Measurements from ENCODE around the gene ATP13A4.

ATP13A4 gene, protein sequence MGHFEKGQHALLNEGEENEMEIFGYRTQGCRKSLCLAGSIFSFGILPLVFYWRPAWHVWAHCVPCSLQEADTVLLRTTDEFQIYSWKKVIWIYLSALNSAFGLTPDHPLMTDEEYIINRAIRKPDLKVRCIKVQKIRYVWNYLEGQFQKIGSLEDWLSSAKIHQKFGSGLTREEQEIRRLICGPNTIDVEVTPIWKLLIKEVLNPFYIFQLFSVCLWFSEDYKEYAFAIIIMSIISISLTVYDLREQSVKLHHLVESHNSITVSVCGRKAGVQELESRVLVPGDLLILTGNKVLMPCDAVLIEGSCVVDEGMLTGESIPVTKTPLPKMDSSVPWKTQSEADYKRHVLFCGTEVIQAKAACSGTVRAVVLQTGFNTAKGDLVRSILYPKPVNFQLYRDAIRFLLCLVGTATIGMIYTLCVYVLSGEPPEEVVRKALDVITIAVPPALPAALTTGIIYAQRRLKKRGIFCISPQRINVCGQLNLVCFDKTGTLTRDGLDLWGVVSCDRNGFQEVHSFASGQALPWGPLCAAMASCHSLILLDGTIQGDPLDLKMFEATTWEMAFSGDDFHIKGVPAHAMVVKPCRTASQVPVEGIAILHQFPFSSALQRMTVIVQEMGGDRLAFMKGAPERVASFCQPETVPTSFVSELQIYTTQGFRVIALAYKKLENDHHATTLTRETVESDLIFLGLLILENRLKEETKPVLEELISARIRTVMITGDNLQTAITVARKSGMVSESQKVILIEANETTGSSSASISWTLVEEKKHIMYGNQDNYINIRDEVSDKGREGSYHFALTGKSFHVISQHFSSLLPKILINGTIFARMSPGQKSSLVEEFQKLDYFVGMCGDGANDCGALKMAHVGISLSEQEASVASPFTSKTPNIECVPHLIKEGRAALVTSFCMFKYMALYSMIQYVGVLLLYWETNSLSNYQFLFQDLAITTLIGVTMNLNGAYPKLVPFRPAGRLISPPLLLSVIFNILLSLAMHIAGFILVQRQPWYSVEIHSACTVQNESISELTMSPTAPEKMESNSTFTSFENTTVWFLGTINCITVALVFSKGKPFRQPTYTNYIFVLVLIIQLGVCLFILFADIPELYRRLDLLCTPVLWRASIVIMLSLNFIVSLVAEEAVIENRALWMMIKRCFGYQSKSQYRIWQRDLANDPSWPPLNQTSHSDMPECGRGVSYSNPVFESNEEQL

DNA sequence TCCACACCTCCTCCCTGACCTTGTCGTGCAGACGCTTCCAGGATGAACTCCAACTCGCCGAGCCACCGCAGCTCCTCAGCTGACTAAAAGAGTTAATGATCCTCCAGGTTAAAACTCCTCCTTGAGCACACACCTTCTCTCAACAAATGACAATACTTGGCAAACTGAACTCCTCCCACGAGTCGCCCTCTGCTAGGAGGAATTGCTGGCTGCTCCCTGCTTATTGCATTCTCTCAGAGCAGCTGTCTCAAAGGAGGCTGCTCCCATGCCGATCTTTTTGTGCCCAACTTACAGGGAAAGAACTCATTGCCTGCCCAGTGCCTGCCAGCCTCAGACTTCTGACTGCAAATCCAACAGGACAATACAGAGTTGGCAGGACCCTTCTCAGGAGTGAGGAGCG, at the start of gene ATP13A4:
ATP13A4 (minus strand) TSS at position 85 of the 400 bp plus-strand sequence. CDS start 96 bp downstream, outside the sequence.
- DNase-seq, result peak in 31 of 42 donors; percentile 10 to 66 (median 31)
- intact Hi-C loops (cut with DNase I), result no loop called here

- intact Hi-C loops (cut with DNase I), result no loop called here
- DNase-seq, result no peak
Observed at GRCh38 chr3:193599393-193599792, 44.7 kb upstream of the ATP13A4 start.

GRCh38 chr3:193598202-193598601, 43.5 kb upstream of the ATP13A4 start:
- intact Hi-C loops (cut with DNase I), result no loop called here
- DNase-seq, result no peak

DNA sequence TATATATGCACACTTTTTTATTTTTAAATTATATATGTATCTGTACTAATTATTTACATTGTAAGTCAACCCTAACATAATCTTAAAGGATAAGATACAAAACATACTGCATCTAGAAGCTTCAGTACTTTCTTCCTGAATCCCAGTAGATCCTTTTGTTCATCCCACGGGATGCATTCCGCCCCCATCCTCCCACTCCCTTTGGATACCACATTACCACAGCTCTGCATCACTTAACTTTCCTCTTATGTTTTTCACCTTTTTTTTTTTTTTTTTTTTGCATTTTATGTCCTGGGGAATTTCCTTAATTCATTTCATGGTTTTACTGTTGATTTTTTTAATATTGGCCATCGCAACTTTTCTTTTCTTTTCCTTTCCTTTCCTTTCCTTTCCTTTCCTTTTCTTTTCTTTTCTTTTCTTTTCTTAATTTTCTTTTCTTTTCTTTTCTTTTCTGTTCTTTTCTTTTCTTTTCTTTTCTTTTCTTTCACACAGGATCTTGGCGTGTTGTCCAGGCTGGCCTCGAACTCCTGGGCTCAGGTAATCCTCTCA, 41.3 kb upstream of the ATP13A4 start:
- intact Hi-C loops (cut with DNase I), result no loop called here
- DNase-seq, result peak in 20 of 42 donors; percentile 5 to 70 (median 37)

DNA sequence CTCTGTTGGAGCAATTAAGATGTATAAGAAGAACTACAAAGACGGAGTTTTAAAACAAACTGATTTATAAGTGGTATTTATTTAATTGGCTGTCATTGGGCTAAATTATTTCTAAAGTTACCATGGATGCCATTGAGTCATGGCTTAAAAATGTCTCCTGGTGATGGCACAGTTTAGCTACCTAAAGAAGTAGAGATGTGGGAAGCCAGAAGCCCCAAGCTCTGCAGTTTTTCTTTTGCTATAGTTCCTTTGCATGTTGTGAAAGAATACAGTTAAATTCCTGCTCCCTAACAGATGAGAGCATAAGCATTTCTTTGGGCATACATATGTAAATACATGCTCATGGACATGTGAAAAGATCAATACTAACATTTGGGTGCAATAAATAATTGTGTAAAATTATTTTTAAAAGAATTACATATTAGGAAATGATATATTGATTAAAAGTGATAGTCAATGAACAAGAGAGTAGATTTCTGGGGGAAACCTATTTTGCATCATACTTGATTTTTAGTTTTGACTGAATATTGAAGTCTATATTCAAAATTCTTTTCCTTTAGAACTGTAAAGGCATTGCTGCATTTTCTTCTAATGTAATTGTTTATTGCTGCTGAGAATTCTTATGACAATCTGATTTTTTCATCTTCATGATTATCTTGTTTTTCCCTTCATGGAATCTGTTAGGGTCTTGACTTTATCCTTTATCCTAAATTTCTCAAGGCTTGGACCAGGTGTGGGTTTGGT, 40.4 kb upstream of the ATP13A4 start:
- DNase-seq, result peak in 1 of 42 donors; percentile 17
- intact Hi-C loops (cut with DNase I), result loop anchor here (5.0 kb wide), 1 partner anchor 1077 kb away; the partner anchor contains the start of gene LSG1

DNA sequence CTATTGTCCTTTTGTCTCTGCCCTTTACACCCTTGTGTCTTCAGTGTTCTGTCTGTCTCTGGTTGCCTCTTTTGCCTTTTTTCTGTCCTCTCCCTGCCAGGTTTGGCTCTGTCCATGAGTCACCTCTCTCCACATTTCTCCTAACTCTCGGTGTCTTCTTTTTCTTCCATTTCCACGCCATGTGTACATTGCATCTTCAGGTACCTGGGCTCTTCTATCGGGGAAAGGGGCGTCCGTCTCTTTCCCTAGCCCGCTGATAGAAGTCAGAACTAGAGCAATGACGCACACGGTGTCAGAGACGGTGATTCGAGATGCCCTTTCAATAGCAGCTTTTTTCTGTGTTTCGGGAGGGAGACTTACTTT, 39.0 kb upstream of the ATP13A4 start:
- intact Hi-C loops (cut with DNase I), result loop anchor here (5.0 kb wide), 1 partner anchor 1079 kb away; the partner anchor contains the start of gene LSG1
- peak in 1 of 42 donors; percentile 17 for DNase-seq

DNA sequence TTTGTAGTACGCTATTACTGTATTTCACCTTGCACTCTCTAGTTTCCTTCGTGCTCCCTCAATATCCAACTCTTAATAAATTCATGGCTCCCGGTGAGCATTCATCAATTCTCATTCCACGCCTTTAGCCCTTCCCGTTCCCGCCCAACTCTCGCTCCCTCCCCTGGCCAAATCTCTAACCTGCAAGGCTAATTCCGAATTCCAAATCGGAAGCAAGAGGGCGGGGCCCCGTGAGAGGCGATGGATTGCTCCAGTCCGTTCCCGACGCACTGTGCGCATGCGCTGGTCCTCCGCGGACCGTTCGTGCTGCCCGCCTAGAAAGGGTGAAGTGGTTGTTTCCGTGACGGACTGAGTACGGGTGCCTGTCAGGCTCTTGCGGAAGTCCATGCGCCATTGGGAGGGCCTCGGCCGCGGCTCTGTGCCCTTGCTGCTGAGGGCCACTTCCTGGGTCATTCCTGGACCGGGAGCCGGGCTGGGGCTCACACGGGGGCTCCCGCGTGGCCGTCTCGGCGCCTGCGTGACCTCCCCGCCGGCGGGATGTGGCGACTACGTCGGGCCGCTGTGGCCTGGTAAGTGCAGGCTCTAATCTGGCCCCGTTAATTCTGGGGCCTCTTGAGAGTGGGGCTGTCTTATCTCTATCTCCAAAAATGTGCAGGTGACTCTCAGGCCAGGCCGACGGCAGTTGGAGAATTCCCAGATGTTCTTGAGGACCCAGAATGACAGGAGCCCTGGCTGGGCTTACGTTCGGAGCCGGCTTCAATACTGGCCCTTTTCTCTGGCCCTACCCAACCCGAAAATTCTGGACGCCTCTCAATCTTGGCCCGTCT, 38.4 kb upstream of the ATP13A4 start, which contains the start of gene OPA1:
OPA1 (plus strand) TSS at position 368 of the 827 bp plus-strand sequence; CDS start at position 538, 170 bp downstream.
- intact Hi-C loops (cut with DNase I), result loop anchor here (5.0 kb wide), 1 partner anchor 1079 kb away; the partner anchor contains the start of gene LSG1
- DNase-seq, result peak; percentile 90 to 99 (median 96)

DNA sequence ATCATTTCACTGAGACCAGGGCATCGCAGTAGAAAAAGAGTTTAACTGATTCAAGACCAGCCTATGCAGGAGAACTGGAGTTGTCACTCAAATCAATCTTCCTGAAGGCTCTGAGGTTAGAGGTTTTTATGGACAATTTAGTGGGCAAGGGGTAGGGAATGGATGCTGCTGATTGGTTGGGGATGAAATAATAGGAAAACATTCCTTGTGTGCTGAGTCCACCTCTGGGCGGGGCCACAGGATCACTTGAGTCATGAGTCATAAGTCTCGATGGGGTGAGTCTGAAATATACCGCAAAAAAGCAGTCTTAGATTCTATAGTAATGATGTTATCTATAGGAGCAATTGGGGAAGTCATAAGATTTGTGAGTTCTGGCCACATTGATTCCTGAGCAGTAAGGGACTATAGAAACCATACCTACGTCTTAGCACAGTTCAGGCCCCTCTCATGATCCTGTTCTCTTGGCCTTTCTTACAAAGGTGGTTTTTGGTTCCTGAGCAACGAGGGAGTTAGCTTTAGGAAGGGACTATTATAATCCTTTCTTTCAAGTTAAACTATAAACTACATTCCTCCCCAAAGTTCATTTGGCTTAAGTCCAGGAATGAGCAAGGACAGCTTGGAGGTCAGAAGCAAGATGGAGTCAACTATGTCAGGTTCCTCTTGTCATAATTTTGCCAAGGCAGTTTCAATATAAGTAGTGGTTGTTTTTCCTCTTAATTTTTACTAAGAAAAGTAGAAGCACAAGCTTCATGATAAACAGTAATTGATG, 35.6 kb upstream of the ATP13A4 start:
- DNase-seq, result no peak
- intact Hi-C loops (cut with DNase I), result loop anchor here (5.0 kb wide), 1 partner anchor 1082 kb away; the partner anchor contains the start of gene LSG1

DNA sequence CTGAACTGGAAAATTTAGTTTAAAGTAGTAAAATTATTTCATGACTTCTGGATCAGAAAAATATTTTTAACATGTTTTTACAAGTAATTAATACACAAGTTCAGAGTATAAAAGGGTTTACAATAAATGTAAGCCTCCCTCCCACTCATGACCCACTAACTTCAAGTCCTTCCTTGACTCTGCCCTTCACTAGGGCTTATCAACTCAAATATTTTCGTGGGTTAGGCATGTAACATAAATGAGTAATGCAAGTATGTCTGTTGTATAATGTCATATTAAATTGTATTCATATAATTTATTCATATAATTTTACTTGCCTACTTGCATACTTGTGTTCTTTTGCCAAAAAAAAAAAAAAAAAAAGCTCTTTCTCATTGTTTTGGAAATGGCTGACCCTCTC, 34.9 kb upstream of the ATP13A4 start:
- intact Hi-C loops (cut with DNase I), result loop anchor here (5.0 kb wide), 1 partner anchor 1083 kb away; the partner anchor contains the start of gene LSG1
- DNase-seq, result no peak

- DNase-seq, result no peak
- intact Hi-C loops (cut with DNase I), result no loop called here
Observed at GRCh38 chr3:193589129-193589528, 34.4 kb upstream of the ATP13A4 start.

DNA sequence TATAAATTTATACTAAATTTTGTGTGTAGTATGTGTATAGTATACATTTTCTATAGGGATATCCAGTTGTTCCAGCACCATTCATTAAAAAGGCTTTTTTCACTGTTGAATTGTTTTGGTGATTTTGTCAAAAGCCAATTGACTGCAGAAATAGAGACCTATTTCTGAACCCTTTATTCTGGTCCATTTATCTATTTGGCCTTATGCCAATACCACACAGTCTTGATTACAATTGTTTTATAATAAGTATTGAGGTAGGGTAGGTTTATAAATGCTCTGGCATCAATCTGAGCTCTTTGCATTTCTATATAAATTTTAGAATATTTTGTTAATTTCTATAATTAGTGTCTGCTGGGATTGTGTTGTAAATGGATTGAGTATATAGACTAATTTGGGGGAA, 31.8 kb upstream of the ATP13A4 start:
- no peak for DNase-seq
- intact Hi-C loops (cut with DNase I), result no loop called here

DNA sequence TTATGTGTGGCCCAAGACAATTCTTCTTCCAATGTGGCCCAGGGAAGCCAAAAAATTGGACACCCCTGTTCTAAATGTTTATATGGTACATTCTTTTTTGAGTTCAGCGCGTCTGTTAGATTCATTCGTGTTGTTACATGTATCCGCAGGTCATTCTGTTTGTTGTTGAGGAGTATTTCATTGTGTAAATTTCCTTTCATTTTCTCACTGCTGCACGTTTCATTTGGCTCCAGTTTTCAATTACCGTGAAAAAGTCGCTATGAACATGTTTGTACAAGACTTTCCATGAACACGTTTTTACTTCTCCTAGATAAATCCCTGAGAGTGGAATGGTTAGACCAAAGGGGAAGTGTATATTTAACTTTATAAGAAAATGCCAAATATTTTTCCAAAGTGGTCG, 30.8 kb upstream of the ATP13A4 start:
- intact Hi-C loops (cut with DNase I), result no loop called here
- no peak for DNase-seq

GRCh38 chr3:193574488-193575070, 19.9 kb upstream of the ATP13A4 start:
- intact Hi-C loops (cut with DNase I), result loop anchor here (5.0 kb wide), 2 partner anchors 762 to 1007 kb away; no protein-coding TSS in a partner anchor

GRCh38 chr3:193573403-193574191, 18.9 kb upstream of the ATP13A4 start:
- no peak for DNase-seq
- intact Hi-C loops (cut with DNase I), result loop anchor here (5.0 kb wide), 1 partner anchor 1006 kb away; no protein-coding TSS in a partner anchor

More at GRCh38 chr3:193574488-193575070, 19.9 kb upstream of the ATP13A4 start:
- no peak for DNase-seq

- peak in 41 of 42 donors; percentile 50 to 89 (median 73) for DNase-seq
- intact Hi-C loops (cut with DNase I), result loop anchor here (5.0 kb wide), 1 partner anchor 1005 kb away; no protein-coding TSS in a partner anchor
Observed at GRCh38 chr3:193572426-193572908, 17.8 kb upstream of the ATP13A4 start.

Measured in head of caudate nucleus (tissue), 42 donors.